Measurements from ENCODE around the gene RBPJ.

The RBPJ gene

GRCh38 chr4:26433556-26433955 is 112.7 kb downstream of the RBPJ start:
- Histone ChIP-seq H3K4me3 (ENCODE audit: low read length) (no peak overlapping the region), H3K9me3 (ENCODE audit: control insufficient read depth, insufficient read depth, low read length) (no peaks in the 10 kb centered on the region), H3K4me1 (ENCODE audit: control insufficient read depth, insufficient read depth, low read length) (no peaks in the 10 kb centered on the region), H3K36me3 (ENCODE audit: control insufficient read depth, insufficient read depth, low read length) (peaks cover 13% of the 10 kb centered on the region; the same call in 1 of the 2 replicates), H3K27me3 (ENCODE audit: control insufficient read depth, insufficient read depth, low read length) (no peaks in the 10 kb centered on the region), H3K27ac (ENCODE audit: low read length) (no peak overlapping the region)
- no CpG with 5 or more reads among the region's 1 CpG for WGBS (ENCODE audit: insufficient coverage, insufficient read length)
- no peak for DNase-seq (ENCODE audit: low read depth, low spot score)

- Histone ChIP-seq H3K27me3 (ENCODE audit: control insufficient read depth, insufficient read depth, low read length) (no peaks in the 10 kb centered on the region), H3K4me3 (ENCODE audit: low read length) (no peak overlapping the region), H3K27ac (ENCODE audit: low read length) (no peak overlapping the region), H3K36me3 (ENCODE audit: control insufficient read depth, insufficient read depth, low read length) (peaks cover 14% of the 10 kb centered on the region; the same call in 1 of the 2 replicates), H3K4me1 (ENCODE audit: control insufficient read depth, insufficient read depth, low read length) (no peaks in the 10 kb centered on the region), H3K9me3 (ENCODE audit: control insufficient read depth, insufficient read depth, low read length) (no peaks in the 10 kb centered on the region)
- DNase-seq (ENCODE audit: low read depth, low spot score), result no peak
- WGBS (ENCODE audit: insufficient coverage, insufficient read length), result no CpG with 5 or more reads among the region's 2 CpGs
These were observed 113.3 kb downstream of the RBPJ start for GRCh38 chr4:26434030-26434639.

GRCh38 chr4:26441102-26441501 is 120.3 kb downstream of the RBPJ start:
- DNase-seq (ENCODE audit: low read depth, low spot score), result no peak
- Histone ChIP-seq H3K9me3 (ENCODE audit: control insufficient read depth, insufficient read depth, low read length) (peaks cover 2% of the 10 kb centered on the region; the same call in 1 of the 2 replicates), H3K4me1 (ENCODE audit: control insufficient read depth, insufficient read depth, low read length) (no peaks in the 10 kb centered on the region), H3K4me3 (ENCODE audit: low read length) (no peak overlapping the region), H3K27ac (ENCODE audit: low read length) (no peak overlapping the region), H3K27me3 (ENCODE audit: control insufficient read depth, insufficient read depth, low read length) (no peaks in the 10 kb centered on the region), H3K36me3 (ENCODE audit: control insufficient read depth, insufficient read depth, low read length) (peaks cover 7% of the 10 kb centered on the region; the same call in 1 of the 2 replicates)
- no CpG with 5 or more reads among the region's 7 CpGs for WGBS (ENCODE audit: insufficient coverage, insufficient read length)

GRCh38 chr4:26441771-26442170 is 121.0 kb downstream of the RBPJ start:
- Histone ChIP-seq H3K4me3 (ENCODE audit: low read length) (no peak overlapping the region), H3K9me3 (ENCODE audit: control insufficient read depth, insufficient read depth, low read length) (peaks cover 2% of the 10 kb centered on the region; the same call in 1 of the 2 replicates), H3K4me1 (ENCODE audit: control insufficient read depth, insufficient read depth, low read length) (no peaks in the 10 kb centered on the region), H3K36me3 (ENCODE audit: control insufficient read depth, insufficient read depth, low read length) (peaks cover 7% of the 10 kb centered on the region; the same call in 1 of the 2 replicates), H3K27ac (ENCODE audit: low read length) (no peak overlapping the region), H3K27me3 (ENCODE audit: control insufficient read depth, insufficient read depth, low read length) (no peaks in the 10 kb centered on the region)
- WGBS (ENCODE audit: insufficient coverage, insufficient read length), result no CpG with 5 or more reads among the region's 5 CpGs
- no peak for DNase-seq (ENCODE audit: low read depth, low spot score)

- no peaks in the 10 kb centered on the region; the same call in 1 of the 2 replicates for H3K9me3 ChIP-seq (ENCODE audit: control insufficient read depth, insufficient read depth, low read length)
- no peak overlapping the region for H3K4me3 ChIP-seq (ENCODE audit: low read length)
- no peak for DNase-seq (ENCODE audit: low read depth, low spot score)
- no peaks in the 10 kb centered on the region for H3K4me1 ChIP-seq (ENCODE audit: control insufficient read depth, insufficient read depth, low read length)
- H3K36me3 ChIP-seq (ENCODE audit: control insufficient read depth, insufficient read depth, low read length), result no peaks in the 10 kb centered on the region
- no peaks in the 10 kb centered on the region for H3K27me3 ChIP-seq (ENCODE audit: control insufficient read depth, insufficient read depth, low read length)
- H3K27ac ChIP-seq (ENCODE audit: low read length), result no peak overlapping the region
- WGBS (ENCODE audit: insufficient coverage, insufficient read length), result no CpG with 5 or more reads among the region's 8 CpGs
These were observed 126.6 kb downstream of the RBPJ start for GRCh38 chr4:26447378-26447777.

GRCh38 chr4:26450418-26450817 is 129.6 kb downstream of the RBPJ start:
- no peak for DNase-seq (ENCODE audit: low read depth, low spot score)
- no peak overlapping the region for H3K4me3 ChIP-seq (ENCODE audit: low read length)
- H3K9me3 ChIP-seq (ENCODE audit: control insufficient read depth, insufficient read depth, low read length), result no peaks in the 10 kb centered on the region; the same call in 1 of the 2 replicates
- no peaks in the 10 kb centered on the region for H3K36me3 ChIP-seq (ENCODE audit: control insufficient read depth, insufficient read depth, low read length)
- no peaks in the 10 kb centered on the region for H3K27me3 ChIP-seq (ENCODE audit: control insufficient read depth, insufficient read depth, low read length)
- WGBS (ENCODE audit: insufficient coverage, insufficient read length), result no CpG with 5 or more reads among the region's 5 CpGs
- no peak overlapping the region for H3K27ac ChIP-seq (ENCODE audit: low read length)
- H3K4me1 ChIP-seq (ENCODE audit: control insufficient read depth, insufficient read depth, low read length), result 0 out of 2 replicates have a peak, but pooled peaks cover 2% of the 10 kb centered on the region

DNA sequence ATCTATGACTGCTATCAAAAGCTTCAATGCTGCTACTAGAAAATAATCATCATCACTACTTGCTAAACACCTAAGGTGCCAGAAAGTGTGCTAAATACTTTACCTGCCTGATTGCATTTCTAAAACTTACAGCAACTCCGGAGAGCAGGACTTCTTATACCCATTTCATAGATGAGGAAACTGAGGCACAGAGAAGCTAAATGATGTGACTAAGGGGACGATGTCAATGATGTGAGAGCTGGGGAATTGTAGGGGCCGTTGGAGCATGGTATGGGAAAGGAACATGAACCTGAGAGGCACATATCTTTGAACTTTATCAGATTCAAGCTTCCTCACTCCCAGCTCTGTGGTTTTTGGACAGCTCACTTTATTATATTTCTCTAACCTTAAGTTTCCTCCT is 130.8 kb downstream of the RBPJ start:
- H3K4me1 ChIP-seq (ENCODE audit: control insufficient read depth, insufficient read depth, low read length), result 0 out of 2 replicates have a peak, but pooled peaks cover 2% of the 10 kb centered on the region
- DNase-seq (ENCODE audit: low read depth, low spot score), result no peak
- H3K9me3 ChIP-seq (ENCODE audit: control insufficient read depth, insufficient read depth, low read length), result no peaks in the 10 kb centered on the region; the same call in 1 of the 2 replicates
- no peak overlapping the region for H3K4me3 ChIP-seq (ENCODE audit: low read length)
- no peaks in the 10 kb centered on the region for H3K27me3 ChIP-seq (ENCODE audit: control insufficient read depth, insufficient read depth, low read length)
- H3K36me3 ChIP-seq (ENCODE audit: control insufficient read depth, insufficient read depth, low read length), result no peaks in the 10 kb centered on the region
- no CpG with 5 or more reads among the region's 3 CpGs for WGBS (ENCODE audit: insufficient coverage, insufficient read length)
- no peak overlapping the region for H3K27ac ChIP-seq (ENCODE audit: low read length)

- no CpG with 5 or more reads among the region's 15 CpGs for WGBS (ENCODE audit: insufficient coverage, insufficient read length)
- no peak overlapping the region for H3K4me3 ChIP-seq (ENCODE audit: low read length)
- 0 out of 2 replicates have a peak, but pooled peaks cover 2% of the 10 kb centered on the region for H3K4me1 ChIP-seq (ENCODE audit: control insufficient read depth, insufficient read depth, low read length)
- no peak for DNase-seq (ENCODE audit: low read depth, low spot score)
- no peaks in the 10 kb centered on the region for H3K36me3 ChIP-seq (ENCODE audit: control insufficient read depth, insufficient read depth, low read length)
- no peaks in the 10 kb centered on the region for H3K27me3 ChIP-seq (ENCODE audit: control insufficient read depth, insufficient read depth, low read length)
- H3K27ac ChIP-seq (ENCODE audit: low read length), result no peak overlapping the region
- no peaks in the 10 kb centered on the region; the same call in 1 of the 2 replicates for H3K9me3 ChIP-seq (ENCODE audit: control insufficient read depth, insufficient read depth, low read length)
These were observed 132.0 kb downstream of the RBPJ start for GRCh38 chr4:26452565-26453531.

GRCh38 chr4:26454961-26455360 is 134.1 kb downstream of the RBPJ start:
- no peaks in the 10 kb centered on the region for H3K9me3 ChIP-seq (ENCODE audit: control insufficient read depth, insufficient read depth, low read length)
- H3K27ac ChIP-seq (ENCODE audit: low read length), result no peak overlapping the region
- DNase-seq (ENCODE audit: low read depth, low spot score), result no peak
- H3K4me1 ChIP-seq (ENCODE audit: control insufficient read depth, insufficient read depth, low read length), result 0 out of 2 replicates have a peak, but pooled peaks cover 2% of the 10 kb centered on the region
- H3K36me3 ChIP-seq (ENCODE audit: control insufficient read depth, insufficient read depth, low read length), result no peaks in the 10 kb centered on the region
- no peak overlapping the region for H3K4me3 ChIP-seq (ENCODE audit: low read length)
- no peaks in the 10 kb centered on the region for H3K27me3 ChIP-seq (ENCODE audit: control insufficient read depth, insufficient read depth, low read length)
- WGBS (ENCODE audit: insufficient coverage, insufficient read length), result no CpG with 5 or more reads among the region's 3 CpGs

DNA sequence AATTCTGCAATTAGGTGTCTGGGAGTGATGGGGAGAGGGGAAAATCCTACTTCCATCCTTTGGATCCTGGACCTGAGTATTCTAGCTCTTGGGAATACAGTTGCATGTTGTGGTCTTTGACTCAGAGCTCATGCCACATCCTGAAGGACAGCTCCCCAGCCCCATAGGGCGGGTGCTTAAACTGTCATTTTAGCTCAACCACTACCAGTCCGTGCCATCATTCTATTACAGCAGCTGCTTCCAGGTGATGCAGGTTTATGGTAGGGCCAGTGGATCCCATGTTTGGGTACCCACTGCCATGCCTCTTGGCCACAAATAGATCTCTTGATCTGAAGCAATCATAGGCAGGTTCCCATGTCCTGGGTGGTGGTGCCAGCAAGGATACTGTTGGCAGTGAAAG is 134.8 kb downstream of the RBPJ start:
- H3K27me3 ChIP-seq (ENCODE audit: control insufficient read depth, insufficient read depth, low read length), result no peaks in the 10 kb centered on the region
- no peak overlapping the region for H3K4me3 ChIP-seq (ENCODE audit: low read length)
- no peak for DNase-seq (ENCODE audit: low read depth, low spot score)
- WGBS (ENCODE audit: insufficient coverage, insufficient read length), result no CpG with 5 or more reads among the region's 2 CpGs
- 0 out of 2 replicates have a peak, but pooled peaks cover 2% of the 10 kb centered on the region for H3K4me1 ChIP-seq (ENCODE audit: control insufficient read depth, insufficient read depth, low read length)
- no peaks in the 10 kb centered on the region for H3K9me3 ChIP-seq (ENCODE audit: control insufficient read depth, insufficient read depth, low read length)
- H3K36me3 ChIP-seq (ENCODE audit: control insufficient read depth, insufficient read depth, low read length), result no peaks in the 10 kb centered on the region
- no peak overlapping the region for H3K27ac ChIP-seq (ENCODE audit: low read length)
